H1 (cell line): ENCODE results near the gene SLC66A1. TPM values are rescaled to one million over a fixed set of nuclear protein-coding genes. Genes with fewer than 3 reads are reported as not detected.

Experiments
- CTCF ChIA-PET: fragments of 300-600 bp; sonication (Branson Sonifier 250); formaldehyde crosslinking; loops from one replicate; lab custom pipeline; 2021; ENCODE audit not compliant: partially characterized antibody; lab: Charles Lee
- POLR2A ChIA-PET: fragments of 300-600 bp; sonication (Branson Sonifier 250); formaldehyde crosslinking; loops from one replicate; lab custom pipeline; 2021; ENCODE audit warnings: inconsistent platforms; ENCODE audit not compliant: partially characterized antibody; lab: Charles Lee
- DNase-seq, 2 experiments: peaks; one replicate each; pipeline versions ENCODE4 v3.0.0 to v3.0.0-alpha.2; 2010 to 2022; ENCODE audit warnings: low spot score in 2 of 2, low read depth in 1 of 2, mixed read lengths in 1 of 2
- FAIRE-seq: peaks from 2 replicates; lab custom pipeline; 2011; peaks lifted over from hg19 to GRCh38; lab: Jason Lieb, UNC
- H2AFZ ChIP-seq: 2 replicates; pipeline ENCODE4 v1.8.1; 2012; ENCODE audit warnings: low read length, inconsistent platforms
- H2AK5ac ChIP-seq: 2 replicates; pipeline ENCODE4 v1.6.1; 2013; ENCODE audit warnings: low read depth, low read length
- H2BK120ac ChIP-seq: replicated peaks from 2 replicates; pipeline ENCODE3; 2013; ENCODE audit warnings: low read depth, low read length, inconsistent platforms
- H2BK12ac ChIP-seq: 2 replicates; pipeline ENCODE4 v1.6.1; 2013; ENCODE audit warnings: low read depth, low read length
- H2BK15ac ChIP-seq: 2 replicates; pipeline ENCODE4 v1.6.1; 2013; ENCODE audit warnings: low read length
- H2BK20ac ChIP-seq: 2 replicates; pipeline ENCODE4 v1.6.1; 2013; ENCODE audit warnings: low read length
- H2BK5ac ChIP-seq: 2 replicates; pipeline ENCODE4 v1.6.1; 2013; ENCODE audit warnings: low read depth, low read length
- H3K14ac ChIP-seq: 2 replicates; pipeline ENCODE4 v1.6.1; 2013; ENCODE audit warnings: inconsistent platforms; ENCODE audit not compliant: insufficient read length
- H3K18ac ChIP-seq: 2 replicates; pipeline ENCODE4 v1.6.1; 2013; ENCODE audit warnings: low read length; ENCODE audit errors: extremely low read depth
- H3K23ac ChIP-seq: 2 replicates; pipeline ENCODE4 v1.6.1; 2013; ENCODE audit warnings: inconsistent platforms; ENCODE audit not compliant: insufficient read length
- H3K23me2 ChIP-seq: 2 replicates; pipeline ENCODE4 v1.6.1; 2013; ENCODE audit warnings: low read depth, low read length
- H3K27ac ChIP-seq: 2 replicates; pipeline ENCODE4 v1.6.1; 2011; ENCODE audit warnings: low read depth, low read length, inconsistent platforms
- H3K27me3 ChIP-seq, 4 experiments: replicated peaks in 1 of 4; 1 replicate in 1 of 4; 2 replicates in 3 of 4; pipeline versions ENCODE4 v1.6.1 to v1.8.1; 2011 to 2013; ENCODE audit warnings: low read length in 3 of 4, mild to moderate bottlenecking in 3 of 4, inconsistent platforms in 2 of 4, mixed read lengths in 2 of 4, moderate library complexity in 1 of 4; ENCODE audit not compliant: control insufficient read depth in 3 of 4, insufficient read depth in 3 of 4; ENCODE audit errors: extremely low read depth in 1 of 4
- H3K36me3 ChIP-seq, 4 experiments: 2 replicates each; pipeline versions ENCODE4 v1.6.1 to v1.8.1; 2011 to 2013; ENCODE audit warnings: mild to moderate bottlenecking in 4 of 4, low read length in 3 of 4, moderate library complexity in 2 of 4, control low read depth in 1 of 4, inconsistent platforms in 1 of 4; ENCODE audit not compliant: insufficient read depth in 4 of 4, control insufficient read depth in 2 of 4
- H3K4ac ChIP-seq: replicated peaks from 2 replicates; pipeline ENCODE3; 2013; ENCODE audit warnings: low read length, low read depth, mixed read lengths, inconsistent platforms; ENCODE audit not compliant: insufficient read length
- H3K4me1 ChIP-seq, 4 experiments: replicated peaks in 1 of 4; 1 replicate in 1 of 4; 2 replicates in 3 of 4; pipeline versions ENCODE4 v1.6.1 to v1.8.1; 2011 to 2013; ENCODE audit warnings: low read length in 3 of 4, inconsistent platforms in 2 of 4, mixed read lengths in 1 of 4; ENCODE audit not compliant: insufficient read depth in 4 of 4, control insufficient read depth in 3 of 4
- H3K4me2 ChIP-seq, 2 experiments: 2 replicates each; pipeline versions ENCODE4 v1.6.1 to v1.8.1; 2011 to 2013; ENCODE audit warnings: low read depth in 2 of 2, low read length in 2 of 2, control low read depth in 1 of 2, inconsistent platforms in 1 of 2, mild to moderate bottlenecking in 1 of 2; ENCODE audit not compliant: insufficient read depth in 1 of 2
- H3K4me3 ChIP-seq, 4 experiments: fragments of 200-600, 300-600 bp in 1 of 4; sonication (generic), shearing (Covaris generic), sonication (Bioruptor Twin) in 1 of 4; 2 replicates each; pipeline versions ENCODE4 v1.5.1 to v1.8.1; 2011 to 2016; ENCODE audit warnings: low read length in 4 of 4, low read depth in 3 of 4, control low read depth in 2 of 4, inconsistent platforms in 2 of 4, mild to moderate bottlenecking in 2 of 4, mixed read lengths in 1 of 4, moderate library complexity in 1 of 4; ENCODE audit not compliant: insufficient read depth in 2 of 4; ENCODE audit errors: extremely low read depth in 1 of 4
- H3K56ac ChIP-seq: replicated peaks from 2 replicates; pipeline ENCODE3; 2013; ENCODE audit warnings: low read depth, mild to moderate bottlenecking, mixed read lengths, low read length, inconsistent platforms; ENCODE audit not compliant: insufficient read length
- H3K79me1 ChIP-seq: 2 replicates; pipeline ENCODE4 v1.6.1; 2013; ENCODE audit warnings: low read depth, low read length, control low read depth
- H3K79me2 ChIP-seq, 2 experiments: 2 replicates each; pipeline versions ENCODE4 v1.6.1 to v1.8.1; 2012 to 2013; ENCODE audit warnings: low read length in 2 of 2, mild to moderate bottlenecking in 2 of 2, inconsistent platforms in 1 of 2; ENCODE audit not compliant: insufficient read depth in 2 of 2, control insufficient read depth in 1 of 2
- H3K9ac ChIP-seq, 4 experiments: replicated peaks in 1 of 4; 1 replicate in 1 of 4; 2 replicates in 3 of 4; pipeline versions ENCODE4 v1.6.1 to v1.8.1; 2011 to 2013; ENCODE audit warnings: low read depth in 3 of 4, low read length in 3 of 4, control low read depth in 2 of 4, mild to moderate bottlenecking in 2 of 4, moderate library complexity in 2 of 4, inconsistent platforms in 1 of 4; ENCODE audit errors: extremely low read depth in 1 of 4
- H3K9me3 ChIP-seq, 2 experiments: 2 replicates each; pipeline versions ENCODE4 v1.6.1 to v1.8.1; 2012 to 2013; ENCODE audit warnings: mild to moderate bottlenecking in 2 of 2, moderate library complexity in 2 of 2, control low read depth in 1 of 2, inconsistent platforms in 1 of 2, low read depth in 1 of 2, low read length in 1 of 2, mixed read lengths in 1 of 2; ENCODE audit not compliant: insufficient read depth in 2 of 2
- H4K20me1 ChIP-seq, 2 experiments: replicated peaks in 1 of 2; 2 replicates each; pipeline versions ENCODE3 to v1.8.1; 2011 to 2013; ENCODE audit warnings: inconsistent platforms in 2 of 2, low read length in 2 of 2, mild to moderate bottlenecking in 1 of 2; ENCODE audit not compliant: insufficient read depth in 2 of 2, control insufficient read depth in 1 of 2
- H4K5ac ChIP-seq: 2 replicates; pipeline ENCODE4 v1.6.1; 2013; ENCODE audit warnings: low read length, low read depth, mixed read lengths, inconsistent platforms; ENCODE audit not compliant: insufficient read length
- H4K8ac ChIP-seq: 2 replicates; pipeline ENCODE4 v1.8.0; 2013; ENCODE audit warnings: mild to moderate bottlenecking, moderate library complexity, low read length, inconsistent platforms; ENCODE audit not compliant: insufficient read depth; ENCODE audit errors: extremely low read depth
- H4K91ac ChIP-seq: replicated peaks from 2 replicates; pipeline ENCODE3; 2013; ENCODE audit warnings: low read length, mixed read lengths, inconsistent platforms; ENCODE audit not compliant: insufficient read length
- BCL11A ChIP-seq, 2 experiments: IDR thresholded peaks; one replicate each; pipeline ENCODE4 v1.6.1; 2011; ENCODE audit warnings: low read depth in 2 of 2, low read length in 2 of 2, mild to moderate bottlenecking in 2 of 2
- POLR2A ChIP-seq, 2 experiments: IDR thresholded peaks; 1 replicate in 1 of 2; 2 replicates in 1 of 2; pipeline ENCODE4 v1.6.1; 2011; ENCODE audit warnings: low read depth in 2 of 2, low read length in 2 of 2, mild to moderate bottlenecking in 2 of 2; ENCODE audit errors: control extremely low read depth in 1 of 2
- RAD21 ChIP-seq, 2 experiments: IDR thresholded peaks in 1 of 2; conservative IDR thresholded peaks in 1 of 2; 2 replicates each; pipeline ENCODE4 v1.6.1; 2011; ENCODE audit warnings: low read depth in 2 of 2, low read length in 2 of 2, improper control_type of control experiment in 1 of 2, inconsistent platforms in 1 of 2, mild to moderate bottlenecking in 1 of 2, moderate library complexity in 1 of 2
- SAP30 ChIP-seq: fragments of 300-600 bp; sonication (generic); IDR thresholded peaks from 2 replicates; pipeline ENCODE4 v1.7.1; 2012; ENCODE audit warnings: low read length, moderate library complexity, mild to moderate bottlenecking, inconsistent platforms; ENCODE audit not compliant: insufficient read depth, insufficient replicate concordance
- SIN3A ChIP-seq, 2 experiments: IDR thresholded peaks in 1 of 2; conservative IDR thresholded peaks in 1 of 2; 2 replicates each; pipeline ENCODE4 v1.6.1; 2011 to 2012; ENCODE audit warnings: low read length in 2 of 2, improper control_type of control experiment in 1 of 2, low read depth in 1 of 2, mild to moderate bottlenecking in 1 of 2
- YY1 ChIP-seq: IDR thresholded peaks from 2 replicates; pipeline ENCODE4 v1.6.1; 2011; ENCODE audit warnings: low read depth, mild to moderate bottlenecking, low read length
- WGBS, 2 experiments: shearing (Covaris generic) in 1 of 2; methylation state at CpG; one replicate each; pipeline versions ENCODE4 v1.1.6 to v1.1.7; 2013 to 2015; ENCODE audit warnings: low lambda C conversion rate in 2 of 2, mixed read lengths in 2 of 2, inconsistent platforms in 1 of 2, low coverage in 1 of 2, missing lambda C conversion rate in 1 of 2; ENCODE audit not compliant: insufficient replicate concordance in 2 of 2, insufficient coverage in 1 of 2, insufficient read length in 1 of 2; ENCODE audit errors: extremely low coverage in 1 of 2, missing lambda C conversion rate in 1 of 2; 5-methylcytosine and 5-hydroxymethylcytosine counted together
- polyA plus RNA-seq, 7 experiments: library from polyadenylated mRNA; depleted of rRNA in 3 of 7; stranded (reverse) in 5 of 7; unstranded in 2 of 7; fragments of >200 nt in 5 of 7; fragments of 200-250 nt in 2 of 7; gene quantifications; 1 replicate in 5 of 7; 2 replicates in 1 of 7; 4 replicates in 1 of 7; pipeline versions ENCODE4 v1.2.1 to v1.2.3, GENCODE V29; 2011 to 2013; ENCODE audit warnings: missing spikeins in 2 of 7, mixed read lengths in 2 of 7
- total RNA-seq: library from RNA; stranded (reverse); fragmentation: NEBNext Ultra II Directional; extraction: Animal tissue kit (Norgen Biotek cat#: 25700); gene quantifications from 2 replicates; pipeline ENCODE4 v1.2.1, GENCODE V29; 2021
- TF ChIP-seq, protein P1 (sequence below), 3 experiments: IDR thresholded peaks; 1 replicate in 2 of 3; 2 replicates in 1 of 3; pipeline versions ENCODE4 v1.5.1 to v1.6.1; 2011; ENCODE audit warnings: low read length in 3 of 3, mild to moderate bottlenecking in 3 of 3, inconsistent platforms in 2 of 3, low read depth in 1 of 3, moderate library complexity in 1 of 3; ENCODE audit not compliant: insufficient read depth in 1 of 3; ENCODE audit errors: control extremely low read depth in 1 of 3

The SLC66A1 gene
- total and polyA plus RNA-seq, 2 of the 8 experiments (the other 6 are each of a cell fraction or from before 2014, with no cell fraction given), result 16.8 to 27.9 TPM

DNA sequence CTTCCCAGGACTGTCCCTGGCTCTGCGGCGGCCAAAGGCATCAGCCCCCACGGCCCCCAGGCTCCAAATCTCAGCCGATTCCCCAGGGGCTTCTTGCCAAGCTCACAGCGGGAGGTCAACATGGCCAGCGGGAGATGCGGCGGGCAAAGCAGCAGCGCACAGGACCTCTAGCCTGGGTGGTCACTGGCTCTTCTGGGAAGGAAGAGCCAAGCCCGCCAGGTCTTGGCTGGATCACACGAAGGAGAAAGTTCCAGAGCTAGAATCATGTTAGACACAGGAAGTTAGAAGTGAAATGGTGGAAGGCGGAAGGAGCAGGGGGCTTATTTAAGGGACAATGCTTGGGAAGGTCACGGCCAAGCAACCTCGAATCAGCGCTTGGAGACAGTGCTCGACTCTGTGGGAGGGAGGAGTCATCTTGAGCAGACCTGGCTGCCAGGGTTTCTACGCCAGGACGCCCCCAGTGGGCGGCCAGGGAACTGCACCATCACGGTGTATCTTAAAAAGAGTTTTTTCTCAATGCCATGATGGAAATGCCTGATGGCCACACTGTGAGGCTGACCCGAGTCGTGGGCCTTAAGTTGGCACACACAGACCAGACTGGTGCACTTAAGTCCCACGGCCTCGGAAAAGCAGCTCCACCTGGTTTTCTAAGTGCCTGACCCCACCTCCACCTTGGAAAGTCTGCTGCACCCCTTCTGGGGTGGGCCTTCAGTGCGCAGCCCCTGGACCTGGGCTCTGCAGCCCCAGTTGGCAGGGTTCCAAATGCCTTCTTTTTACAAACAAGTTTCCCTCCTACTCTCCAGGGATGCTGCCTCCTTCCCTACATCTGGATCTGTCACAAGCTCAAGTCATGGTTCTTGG, 29.3 kb downstream of the SLC66A1 start:
- H3K27ac ChIP-seq, result no peak overlapping the region
- no peak overlapping the region for H3K9ac ChIP-seq
- H2BK12ac ChIP-seq, result no peak overlapping the region
- FAIRE-seq, result peak; percentile 98
- H4K5ac ChIP-seq, result no peak overlapping the region
- no peak overlapping the region for H3K23ac ChIP-seq
- no peaks in the 10 kb centered on the region for H3K79me2 ChIP-seq
- H3K18ac ChIP-seq, result peak overlapping the region; percentile 71
- no peak overlapping the region for H3K4ac ChIP-seq
- no peak overlapping the region for H4K8ac ChIP-seq
- no peak overlapping the region for H3K4me3 ChIP-seq
- no peaks in the 10 kb centered on the region for H3K27me3 ChIP-seq
- no peak overlapping the region for H4K91ac ChIP-seq
- H3K4me2 ChIP-seq, result no peak overlapping the region
- DNase-seq, result peak; percentile 76 to 96
- no peak overlapping the region for H2BK15ac ChIP-seq
- H3K14ac ChIP-seq, result no peak overlapping the region
- POLR2A ChIA-PET, result interaction anchor here (1.5 kb wide), 2 partner anchors 10 to 12 kb away, joined by 3 to 5 read pairs; no protein-coding TSS in a partner anchor
- no peak overlapping the region for H2BK120ac ChIP-seq
- no peak overlapping the region for H3K56ac ChIP-seq
- CTCF ChIA-PET, result interaction anchor here (0.6 to 8.0 kb wide), 48 partner anchors 8 to 1422 kb away, joined by 3 to 72 read pairs (median 4); partner anchors contain the start of genes AKR7A2 and SLC66A1
- no peaks in the 10 kb centered on the region for H3K9me3 ChIP-seq
- H4K20me1 ChIP-seq, result peaks cover 6% of the 10 kb centered on the region in 2 experiments
- WGBS, 2 experiments, result 62% methylated on average over 25 of the region's 25 CpGs; no CpG with 5 or more reads in 1 of the 2 experiments
- peaks cover 3 to 18% (median 5%) of the 10 kb centered on the region in 4 experiments; a peak in 4 of 8 replicates for H3K36me3 ChIP-seq
- peak overlapping the region; percentile 21; the same call in 1 of the 2 replicates for H2BK5ac ChIP-seq
- H2AFZ ChIP-seq, result no peak overlapping the region
- peak overlapping the region; percentile 18; the same call in 1 of the 2 replicates for H2AK5ac ChIP-seq
- peaks cover 0 to 15% (median 10%) of the 10 kb centered on the region in 4 experiments; a peak in 5 of 7 replicates for H3K4me1 ChIP-seq
- H3K23me2 ChIP-seq, result peaks cover 2% of the 10 kb centered on the region; the same call in 1 of the 2 replicates
- no peak overlapping the region for H2BK20ac ChIP-seq
- no peaks in the 10 kb centered on the region for H3K79me1 ChIP-seq
- TF ChIP-seq SAP30 (no peak), SIN3A (conservative IDR thresholded peaks at IDR 0.05 in 1 of 2, IDR thresholded peaks at IDR 0.05 in 1 of 2; ENCODE audit: low read depth in 1 of 2, low read length in 2 of 2) (0 out of 4 replicates have a peak, but pooled peaks of 1 of the 2 experiments have one; percentile 8), YY1 (peak; percentile 62; the same call in 1 of the 2 replicates), RAD21 (IDR thresholded peaks at IDR 0.05 in 1 of 2, conservative IDR thresholded peaks at IDR 0.05 in 1 of 2; ENCODE audit: low read depth in 2 of 2, low read length in 2 of 2) (peak; percentile 38 to 48), POLR2A (IDR thresholded peaks at IDR 0.05; ENCODE audit: control extremely low read depth in 1 of 2, low read depth in 2 of 2, low read length in 2 of 2) (0 out of 3 replicates have a peak, but pooled peaks of 1 of the 2 experiments have one; percentile 29), BCL11A (IDR thresholded peaks at IDR 0.05; ENCODE audit: low read depth in 2 of 2, low read length in 2 of 2) (no peak)
- TF ChIP-seq, protein P1, sequence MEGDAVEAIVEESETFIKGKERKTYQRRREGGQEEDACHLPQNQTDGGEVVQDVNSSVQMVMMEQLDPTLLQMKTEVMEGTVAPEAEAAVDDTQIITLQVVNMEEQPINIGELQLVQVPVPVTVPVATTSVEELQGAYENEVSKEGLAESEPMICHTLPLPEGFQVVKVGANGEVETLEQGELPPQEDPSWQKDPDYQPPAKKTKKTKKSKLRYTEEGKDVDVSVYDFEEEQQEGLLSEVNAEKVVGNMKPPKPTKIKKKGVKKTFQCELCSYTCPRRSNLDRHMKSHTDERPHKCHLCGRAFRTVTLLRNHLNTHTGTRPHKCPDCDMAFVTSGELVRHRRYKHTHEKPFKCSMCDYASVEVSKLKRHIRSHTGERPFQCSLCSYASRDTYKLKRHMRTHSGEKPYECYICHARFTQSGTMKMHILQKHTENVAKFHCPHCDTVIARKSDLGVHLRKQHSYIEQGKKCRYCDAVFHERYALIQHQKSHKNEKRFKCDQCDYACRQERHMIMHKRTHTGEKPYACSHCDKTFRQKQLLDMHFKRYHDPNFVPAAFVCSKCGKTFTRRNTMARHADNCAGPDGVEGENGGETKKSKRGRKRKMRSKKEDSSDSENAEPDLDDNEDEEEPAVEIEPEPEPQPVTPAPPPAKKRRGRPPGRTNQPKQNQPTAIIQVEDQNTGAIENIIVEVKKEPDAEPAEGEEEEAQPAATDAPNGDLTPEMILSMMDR (IDR thresholded peaks at IDR 0.05; ENCODE audit: control extremely low read depth in 1 of 3, insufficient read depth in 1 of 3, low read depth in 1 of 3, low read length in 3 of 3), result peak; percentile 78 to 95 (median 93)
